ENCODE measurements around the gene S100Z. TPM values are rescaled to one million over a fixed set of nuclear protein-coding genes. Genes with fewer than 3 reads are reported as not detected.

S100Z gene
- total and polyA plus RNA-seq, 9 donors = 0.08 to 1.2 (median 0.22) TPM; not detected in 5

DNA sequence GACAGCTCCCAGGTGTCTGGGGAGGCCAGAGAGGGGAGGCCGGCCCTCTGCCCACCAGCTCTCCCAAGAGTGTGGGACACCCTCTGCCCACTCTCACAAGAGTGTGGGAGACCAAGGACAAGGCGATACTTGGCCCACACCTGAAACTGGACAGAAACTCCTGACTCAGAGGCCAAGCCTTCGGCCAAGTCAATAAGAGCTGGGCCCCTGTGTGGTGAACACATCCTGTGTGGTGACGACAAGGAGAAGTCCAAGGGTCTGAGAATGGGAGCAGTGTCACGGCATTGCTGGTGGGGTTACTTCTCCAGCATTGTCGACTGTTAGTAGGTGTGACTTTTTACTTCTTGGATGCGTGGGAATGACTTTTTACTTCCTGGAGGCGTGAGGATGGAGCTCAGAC lies 45.5 kb upstream of the S100Z start:
- H3K36me3 ChIP-seq = no peaks in the 10 kb centered on the region
- no peaks in the 10 kb centered on the region for H3K4me1 ChIP-seq (ENCODE audit: insufficient read depth)
- WGBS, 3 donors = 88 to 91% (median 91%) methylated on average over 8 of the region's 8 CpGs
- no peak for DNase-seq
- H3K27ac ChIP-seq = no peak overlapping the region
- intact Hi-C loops (cut with DNase I) = no loop called here
- no peaks in the 10 kb centered on the region for H3K9me3 ChIP-seq
- TF ChIP-seq EP300 (IDR thresholded peaks at IDR 0.05) = no peak
- no peak for TF ChIP-seq CTCF (IDR thresholded peaks at IDR 0.05)
- no peak for TF ChIP-seq POLR2A (IDR thresholded peaks at IDR 0.05)
- H3K4me3 ChIP-seq = no peak overlapping the region
- no peaks in the 10 kb centered on the region for H3K27me3 ChIP-seq

- DNase-seq = no peak
- no peaks in the 10 kb centered on the region for H3K4me1 ChIP-seq (ENCODE audit: insufficient read depth)
Measured at GRCh38 chr5:76805821-76806505, 43.9 kb upstream of the S100Z start.

DNA sequence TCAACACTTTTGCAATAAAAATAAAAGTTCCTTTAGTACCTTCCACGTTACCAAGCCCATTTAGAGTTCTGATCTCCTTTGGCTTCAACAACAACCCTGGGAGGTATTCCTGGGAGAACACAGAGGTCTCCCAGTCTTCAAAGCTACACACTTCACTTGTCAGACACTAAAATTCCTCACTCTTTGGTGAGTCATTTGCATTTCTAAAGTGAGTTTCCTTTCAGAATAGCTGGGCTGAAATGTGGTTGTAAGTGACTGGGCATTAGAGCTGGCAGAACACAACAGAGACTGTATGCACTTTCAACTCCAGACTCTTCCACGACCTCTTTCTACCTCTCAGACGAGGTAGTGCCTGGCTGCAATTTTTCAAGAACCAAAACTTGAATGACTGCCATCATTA lies 42.5 kb upstream of the S100Z start:
- DNase-seq = no peak
- intact Hi-C loops (cut with DNase I) = no loop called here
- no peak overlapping the region for H3K27ac ChIP-seq

More at GRCh38 chr5:76805821-76806505, 43.9 kb upstream of the S100Z start:
- TF ChIP-seq EP300 (IDR thresholded peaks at IDR 0.05) (no peak), CTCF (IDR thresholded peaks at IDR 0.05) (no peak), POLR2A (IDR thresholded peaks at IDR 0.05) (no peak)
- Histone ChIP-seq H3K27ac (no peak overlapping the region), H3K36me3 (no peaks in the 10 kb centered on the region), H3K9me3 (no peaks in the 10 kb centered on the region), H3K4me3 (no peak overlapping the region), H3K27me3 (no peaks in the 10 kb centered on the region)
- 16 to 40% (median 28%) methylated on average over 7 of the region's 7 CpGs for WGBS, 3 donors
- intact Hi-C loops (cut with DNase I) = no loop called here

DNA sequence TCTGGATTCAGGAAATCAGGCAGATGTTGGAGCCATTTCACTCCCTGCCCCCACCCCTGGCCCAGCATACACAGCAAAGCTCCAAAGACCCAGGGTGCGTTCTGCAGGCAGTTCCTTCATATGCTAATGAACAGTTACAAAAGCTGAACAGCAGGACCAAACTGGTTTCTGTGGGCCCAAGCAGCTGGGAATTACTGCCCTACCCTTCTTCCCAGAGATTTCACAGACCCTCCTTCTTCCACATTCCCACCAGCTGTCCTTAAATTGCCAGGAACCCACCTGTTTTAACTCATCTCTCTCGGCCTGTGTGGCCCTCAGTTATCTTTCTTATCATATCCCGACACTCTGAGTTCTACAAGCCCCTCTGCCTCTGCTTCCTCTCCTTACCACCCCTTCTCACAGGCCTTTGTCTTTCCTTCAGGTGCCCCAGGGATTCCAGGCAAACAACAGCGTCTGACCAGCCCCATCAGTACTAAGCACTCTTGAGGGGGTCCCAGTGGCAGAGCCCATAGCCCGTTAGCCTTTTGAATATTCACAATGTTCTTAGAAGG lies 41.6 kb upstream of the S100Z start:
- H3K4me3 ChIP-seq = no peak overlapping the region
- no peaks in the 10 kb centered on the region for H3K27me3 ChIP-seq
- no peak overlapping the region for H3K27ac ChIP-seq
- no peaks in the 10 kb centered on the region for H3K9me3 ChIP-seq
- TF ChIP-seq EP300 (IDR thresholded peaks at IDR 0.05) (no peak), CTCF (IDR thresholded peaks at IDR 0.05) (no peak), POLR2A (IDR thresholded peaks at IDR 0.05) (no peak)
- no peak for DNase-seq
- no peaks in the 10 kb centered on the region for H3K36me3 ChIP-seq
- no peaks in the 10 kb centered on the region for H3K4me1 ChIP-seq (ENCODE audit: insufficient read depth)
- intact Hi-C loops (cut with DNase I) = no loop called here
- 59 to 64% (median 60%) methylated on average over 5 of the region's 5 CpGs for WGBS, 3 donors

More for the DNA sequence above, 42.5 kb upstream of the S100Z start:
- H3K27me3 ChIP-seq = no peaks in the 10 kb centered on the region
- WGBS, 3 donors = 55 to 65% (median 60%) methylated on average over 3 of the region's 3 CpGs
- no peak overlapping the region for H3K4me3 ChIP-seq
- no peaks in the 10 kb centered on the region for H3K9me3 ChIP-seq
- no peaks in the 10 kb centered on the region for H3K36me3 ChIP-seq
- TF ChIP-seq CTCF (IDR thresholded peaks at IDR 0.05) (no peak), EP300 (IDR thresholded peaks at IDR 0.05) (no peak), POLR2A (IDR thresholded peaks at IDR 0.05) (no peak)
- no peaks in the 10 kb centered on the region for H3K4me1 ChIP-seq (ENCODE audit: insufficient read depth)
